GM19438 (cell line): ENCODE data around the gene NPHS1.
A peak's percentile ranks its signal among the peaks of the same experiment; 100 is the strongest.
"Not testable (repeated sequence)": the region's sequence is repeated elsewhere in the genome, so short reads cannot be mapped to it uniquely, and the experiment has no call there.

Experiments used
- ATAC-seq: cut with Tn5 transposase; IDR thresholded peaks from one replicate; pipeline ENCODE4 v1.9.1; 2021; ENCODE audit warnings: low read depth; ENCODE audit not compliant: unreplicated experiment

Gene NPHS1

GRCh38 chr19:35882114-35882832, 30.0 kb upstream of the NPHS1 start:
- ATAC-seq = no peak

DNA sequence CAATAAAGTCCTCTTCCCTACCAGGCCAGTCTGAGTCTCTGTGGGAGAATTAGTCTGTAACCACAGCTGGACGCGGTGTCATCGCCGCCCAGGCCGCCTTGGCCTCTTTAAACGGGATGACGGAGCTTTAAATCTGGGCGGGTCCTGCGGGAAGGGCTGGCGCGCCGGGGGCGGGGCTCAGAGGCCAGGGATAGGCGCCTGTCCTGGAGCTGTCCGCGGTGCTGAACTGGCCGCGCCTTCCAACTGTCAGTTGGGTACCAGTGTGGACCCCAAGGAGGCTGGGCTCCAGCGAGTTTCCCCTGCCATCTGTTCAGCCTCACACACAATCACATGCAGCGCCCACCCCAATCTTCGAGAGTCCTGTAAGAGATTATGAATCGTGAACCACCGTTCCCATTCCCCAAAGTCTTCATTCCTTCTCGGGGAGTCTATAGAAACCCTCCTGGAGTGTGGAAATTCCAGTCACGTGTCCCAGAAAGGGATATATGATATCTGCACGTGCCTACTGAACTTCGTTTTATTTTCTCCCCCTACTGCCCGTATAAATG, 27.5 kb upstream of the NPHS1 start:
- no peak for ATAC-seq

GRCh38 chr19:35879068-35879467, 26.8 kb upstream of the NPHS1 start:
- ATAC-seq = no peak

GRCh38 chr19:35874392-35874930, 22.2 kb upstream of the NPHS1 start:
- no peak for ATAC-seq

DNA sequence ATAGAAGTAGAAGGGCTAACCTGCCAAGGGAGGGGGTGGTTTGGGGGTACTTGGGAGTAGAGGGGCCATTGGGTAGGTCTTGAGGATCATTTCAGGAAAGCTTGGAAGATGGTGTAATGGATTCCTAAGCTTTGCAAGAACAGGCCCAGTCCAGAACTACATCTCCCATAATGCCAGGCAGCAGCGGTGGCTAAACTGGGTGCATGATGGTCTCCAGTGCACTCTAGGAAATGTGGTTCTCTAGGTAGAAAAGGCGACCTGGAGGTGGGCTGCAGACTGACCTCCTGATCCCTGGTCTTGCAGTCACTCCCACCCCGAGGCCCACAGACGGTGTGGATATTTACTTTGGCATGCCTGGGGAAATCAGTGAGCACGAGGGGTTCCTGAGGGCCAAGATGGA, 19.9 kb upstream of the NPHS1 start:
- no peak for ATAC-seq

- no peak for ATAC-seq
These were observed 19.3 kb upstream of the NPHS1 start for GRCh38 chr19:35871611-35872010.

DNA sequence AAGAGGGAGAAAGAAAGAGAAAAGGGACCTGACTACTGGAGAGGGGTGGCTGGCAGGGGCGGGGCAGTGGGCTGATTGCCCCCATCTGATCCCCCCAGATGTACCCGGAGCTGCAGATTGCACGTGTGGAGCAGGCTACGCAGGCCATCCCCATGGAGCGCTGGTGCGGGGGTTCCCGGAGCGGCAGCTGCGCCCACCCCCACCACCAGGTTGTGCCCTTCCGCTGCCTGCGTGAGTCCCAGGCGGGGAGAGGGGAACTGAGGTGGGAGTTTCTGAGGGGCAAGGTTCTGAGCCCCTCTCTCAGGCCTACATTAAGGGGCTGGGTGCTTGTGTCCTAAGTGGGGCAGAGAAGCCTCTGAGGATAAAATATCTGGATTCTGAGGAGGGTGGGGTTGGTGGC, 18.5 kb upstream of the NPHS1 start:
- ATAC-seq = no peak

GRCh38 chr19:35870124-35870736, 17.9 kb upstream of the NPHS1 start:
- not testable (repeated sequence) for ATAC-seq

GRCh38 chr19:35869327-35870123, 17.2 kb upstream of the NPHS1 start:
- ATAC-seq = peak; percentile 69

DNA sequence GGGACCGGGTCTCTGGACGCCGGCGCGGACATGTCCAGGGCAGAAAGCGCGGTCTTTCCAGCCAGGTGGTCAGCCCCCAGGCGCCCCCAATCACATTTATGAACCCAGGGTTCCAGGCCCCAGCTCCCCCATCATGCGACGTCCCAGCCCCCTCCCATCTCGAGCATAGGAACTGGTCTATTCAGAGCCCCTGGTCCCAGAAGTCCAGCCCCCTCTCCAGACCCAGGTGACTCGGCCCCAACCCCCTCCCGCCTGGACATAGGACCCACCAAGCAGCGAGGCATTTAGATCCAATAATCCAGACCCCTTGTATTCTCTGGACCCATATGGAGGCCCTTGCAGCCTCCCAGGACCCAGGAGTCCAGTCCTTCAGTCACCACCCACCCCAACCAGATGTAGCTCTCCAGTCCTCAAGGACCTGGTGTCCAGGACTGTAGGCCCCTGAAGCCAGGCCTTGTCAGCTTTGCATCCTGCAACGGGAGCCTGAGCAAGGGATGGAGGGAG, 16.6 kb upstream of the NPHS1 start:
- no peak for ATAC-seq

- ATAC-seq = no peak
These were observed 16.0 kb upstream of the NPHS1 start, which contains the start of gene APLP1 for GRCh38 chr19:35868172-35868822. Gene APLP1, plus strand, starts transcription at chr19:35868574. Its CDS starts 63 bp downstream, at chr19:35868637.

DNA sequence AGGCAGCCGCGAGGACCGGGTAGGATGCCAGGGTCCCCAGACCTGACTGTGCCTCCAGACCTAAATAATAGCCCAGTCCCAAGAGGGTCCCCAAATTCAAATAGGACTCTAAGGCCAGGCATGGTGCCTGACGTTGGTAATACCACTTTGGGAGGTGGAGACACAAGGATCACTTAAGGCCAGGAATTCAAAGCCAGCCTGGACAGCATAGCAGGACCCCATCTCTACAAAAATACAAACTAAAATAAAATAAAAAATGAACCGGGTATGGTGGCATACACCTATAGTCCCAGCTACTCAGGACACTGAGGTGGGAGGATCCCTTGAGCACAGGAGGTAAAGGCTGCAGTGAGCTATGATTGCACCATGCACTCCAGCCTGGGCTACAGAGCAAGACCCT, 10.7 kb upstream of the NPHS1 start:
- no peak for ATAC-seq

- no peak for ATAC-seq
These were observed 10.2 kb upstream of the NPHS1 start for GRCh38 chr19:35862528-35862927.

DNA sequence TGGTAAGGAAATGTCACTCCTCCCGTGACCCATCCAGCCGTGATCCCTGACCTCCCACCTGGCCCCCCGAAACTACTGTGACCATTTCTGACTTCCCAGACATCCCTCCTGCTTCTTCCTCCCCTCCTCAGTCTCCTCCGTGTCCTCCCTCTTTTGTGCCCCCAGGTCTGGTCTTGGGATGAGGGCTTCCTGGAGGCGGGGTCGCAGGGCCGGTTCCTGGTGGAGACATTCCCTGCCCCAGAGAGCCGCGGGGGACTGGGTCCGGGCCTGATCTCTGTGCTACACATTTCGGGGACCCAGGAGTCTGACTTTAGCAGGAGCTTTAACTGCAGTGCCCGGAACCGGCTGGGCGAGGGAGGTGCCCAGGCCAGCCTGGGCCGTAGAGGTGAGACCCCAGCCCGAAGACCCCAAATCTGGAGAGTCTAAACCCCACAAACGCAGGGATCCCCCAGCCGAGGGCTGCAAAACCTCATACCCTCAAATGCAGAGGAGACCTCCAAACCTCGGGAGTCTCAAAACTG, 9.4 kb upstream of the NPHS1 start:
- ATAC-seq = no peak

- ATAC-seq = no peak
These were observed 8.7 kb upstream of the NPHS1 start for GRCh38 chr19:35860818-35861639.

DNA sequence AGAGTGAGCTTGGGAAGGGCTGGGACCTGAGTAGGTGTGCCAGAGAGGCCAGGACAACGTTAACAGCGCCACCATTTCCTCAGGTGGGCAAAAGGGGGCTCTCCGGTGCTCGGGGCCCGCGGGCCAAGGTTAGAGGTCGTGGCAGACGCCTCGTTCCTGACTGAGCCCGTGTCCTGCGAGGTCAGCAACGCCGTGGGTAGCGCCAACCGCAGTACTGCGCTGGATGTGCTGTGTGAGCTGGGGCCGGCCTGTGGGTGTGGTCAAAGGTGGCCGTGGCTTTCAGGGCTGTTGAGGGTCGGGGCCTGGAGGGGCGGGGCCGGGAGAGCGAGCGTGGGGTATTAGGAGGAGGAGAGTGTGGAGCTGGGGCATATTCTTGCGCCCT, 8.1 kb upstream of the NPHS1 start:
- no peak for ATAC-seq

- ATAC-seq = no peak
These were observed 7.1 kb upstream of the NPHS1 start for GRCh38 chr19:35859414-35859813.

DNA sequence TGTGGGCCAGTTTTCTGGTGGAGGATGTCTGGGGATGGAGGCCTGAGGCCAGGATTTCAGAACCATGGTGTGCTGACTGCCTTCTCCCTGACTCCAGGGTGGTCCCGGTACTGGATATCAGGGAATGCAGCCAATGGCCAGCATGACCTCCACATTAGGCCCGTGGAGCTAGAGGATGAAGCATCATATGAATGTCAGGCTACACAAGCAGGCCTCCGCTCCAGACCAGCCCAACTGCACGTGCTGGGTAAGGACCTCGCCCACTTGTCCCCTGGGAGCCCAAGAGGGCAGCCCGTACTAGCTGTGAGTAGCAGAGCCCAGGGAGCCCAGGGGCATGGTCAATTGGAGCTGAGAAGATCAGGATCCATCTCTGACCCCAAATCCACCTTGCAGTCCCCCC, 6.0 kb upstream of the NPHS1 start:
- ATAC-seq = no peak

DNA sequence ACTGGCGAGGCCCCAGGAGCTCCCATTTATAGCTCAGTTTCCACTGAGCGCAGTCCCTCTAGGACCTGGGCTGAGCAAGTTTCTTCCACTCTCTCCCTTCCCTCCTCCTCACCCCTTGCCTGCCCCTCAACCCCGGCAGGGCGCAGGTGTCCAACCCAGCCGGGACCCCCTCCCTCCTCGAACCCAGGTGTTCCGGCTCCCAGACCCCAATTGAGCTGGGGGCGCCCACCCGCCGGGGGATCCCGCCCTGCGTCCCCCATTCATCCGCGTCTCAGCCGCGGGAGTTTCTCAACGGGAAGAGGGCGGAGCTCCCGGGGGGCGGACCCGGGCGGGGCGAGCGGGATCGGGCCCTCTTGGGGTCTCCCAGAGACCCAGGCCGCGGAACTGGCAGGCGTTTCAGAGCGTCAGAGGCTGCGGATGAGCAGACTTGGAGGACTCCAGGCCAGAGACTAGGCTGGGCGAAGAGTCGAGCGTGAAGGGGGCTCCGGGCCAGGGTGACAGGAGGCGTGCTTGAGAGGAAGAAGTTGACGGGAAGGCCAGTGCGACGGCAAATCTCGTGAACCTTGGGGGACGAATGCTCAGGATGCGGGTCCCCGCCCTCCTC, 4.3 kb upstream of the NPHS1 start, which contains the start of gene KIRREL2:
Gene KIRREL2 (plus strand): TSS at position 366 of the 604 bp plus-strand sequence. CDS start 209 bp downstream, at position 575.
- ATAC-seq = no peak
